Common myeloid progenitor, CD34-positive (primary cell): ENCODE data around the gene PTPRU.
"Not testable (repeated sequence)": the region's sequence is repeated elsewhere in the genome, so short reads cannot be mapped to it uniquely, and the experiment has no call there.

Source experiments
- CTCF ChIA-PET: fragments of 350-600 bp; sonication (Branson Sonifier 250); formaldehyde crosslinking; loops from one replicate; lab custom pipeline; 2021; ENCODE audit warnings: antibody characterized with exemption; lab: Charles Lee
- POLR2A ChIA-PET: fragments of 350-600 bp; sonication (Branson Sonifier 250); formaldehyde crosslinking; loops from one replicate; lab custom pipeline; 2021; ENCODE audit warnings: antibody characterized with exemption; lab: Charles Lee
- DNase-seq, 3 donors: peaks; one replicate each; pipeline versions ENCODE4 v3.0.0 to v3.0.0-alpha.2; 2013
- H3K27ac ChIP-seq, 2 experiments: 1 replicate in 1 of 2; 2 replicates in 1 of 2; pipeline ENCODE4 v1.7.0; 2013; ENCODE audit warnings: inconsistent platforms in 2 of 2, low read length in 2 of 2, mild to moderate bottlenecking in 2 of 2, low read depth in 1 of 2, moderate library complexity in 1 of 2; ENCODE audit not compliant: severe bottlenecking in 2 of 2, insufficient read depth in 1 of 2, poor library complexity in 1 of 2
- H3K27me3 ChIP-seq, 5 experiments: replicated peaks in 2 of 5; 1 replicate in 3 of 5; 2 replicates in 2 of 5; pipeline versions ENCODE4 v1.6.1 to v1.7.0; 2013; ENCODE audit warnings: low read length in 4 of 5, mild to moderate bottlenecking in 2 of 5, moderate library complexity in 2 of 5, inconsistent platforms in 1 of 5; ENCODE audit not compliant: insufficient read depth in 5 of 5, control insufficient read depth in 4 of 5
- H3K36me3 ChIP-seq, 4 experiments: 1 replicate in 2 of 4; 2 replicates in 2 of 4; pipeline versions ENCODE4 v1.6.1 to v1.7.0; 2013; ENCODE audit warnings: low read length in 3 of 4, control low read depth in 1 of 4, mild to moderate bottlenecking in 1 of 4; ENCODE audit not compliant: control insufficient read depth in 4 of 4, insufficient read depth in 4 of 4
- H3K4me1 ChIP-seq, 4 experiments: 1 replicate in 3 of 4; 2 replicates in 1 of 4; pipeline versions ENCODE4 v1.6.1 to v1.7.1; 2013; ENCODE audit warnings: low read length in 3 of 4, mild to moderate bottlenecking in 3 of 4, control low read depth in 1 of 4, inconsistent platforms in 1 of 4, moderate library complexity in 1 of 4; ENCODE audit not compliant: control insufficient read depth in 4 of 4, insufficient read depth in 4 of 4; ENCODE audit errors: control extremely low read depth in 1 of 4
- H3K4me3 ChIP-seq, 7 experiments: 1 replicate in 4 of 7; 2 replicates in 3 of 7; pipeline versions ENCODE4 v1.5.1 to v1.7.0; 2013; ENCODE audit warnings: mild to moderate bottlenecking in 7 of 7, low read length in 6 of 7, moderate library complexity in 6 of 7, inconsistent platforms in 2 of 7, low read depth in 2 of 7, control low read depth in 1 of 7; ENCODE audit not compliant: insufficient read depth in 4 of 7, control insufficient read depth in 1 of 7; ENCODE audit errors: extremely low read depth in 1 of 7
- H3K9me3 ChIP-seq, 5 experiments: 1 replicate in 4 of 5; 2 replicates in 1 of 5; pipeline versions ENCODE4 v1.6.1 to v1.7.1; 2013; ENCODE audit warnings: low read length in 4 of 5, mild to moderate bottlenecking in 2 of 5, inconsistent platforms in 1 of 5, low read depth in 1 of 5, moderate library complexity in 1 of 5; ENCODE audit not compliant: control insufficient read depth in 4 of 5, insufficient read depth in 2 of 5; ENCODE audit errors: control extremely low read depth in 1 of 5
- WGBS: methylation state at CpG from one replicate; pipeline ENCODE4 v1.1.5; 2013; ENCODE audit not compliant: insufficient coverage; 5-methylcytosine and 5-hydroxymethylcytosine counted together

Gene PTPRU

GRCh38 chr1:29234881-29235280 lies 1.4 kb upstream of the PTPRU start:
- H3K9me3 ChIP-seq, DNase-seq, H3K27ac ChIP-seq, H3K36me3 ChIP-seq, POLR2A ChIA-PET, H3K4me3 ChIP-seq: not testable (repeated sequence)
- H3K27me3 ChIP-seq: peaks cover 2 to 53% (median 34%) of the 10 kb centered on the region in 5 experiments
- WGBS: 100% methylated on average over 2 of the region's 9 CpGs
- CTCF ChIA-PET: interaction anchor here (1.0 to 1.9 kb wide), 3 partner anchors 613 to 1473 kb away, joined by 3 to 5 read pairs (median 5); no protein-coding TSS in a partner anchor
- H3K4me1 ChIP-seq: peaks cover 9 to 39% (median 31%) of the 10 kb centered on the region in 4 experiments

DNA sequence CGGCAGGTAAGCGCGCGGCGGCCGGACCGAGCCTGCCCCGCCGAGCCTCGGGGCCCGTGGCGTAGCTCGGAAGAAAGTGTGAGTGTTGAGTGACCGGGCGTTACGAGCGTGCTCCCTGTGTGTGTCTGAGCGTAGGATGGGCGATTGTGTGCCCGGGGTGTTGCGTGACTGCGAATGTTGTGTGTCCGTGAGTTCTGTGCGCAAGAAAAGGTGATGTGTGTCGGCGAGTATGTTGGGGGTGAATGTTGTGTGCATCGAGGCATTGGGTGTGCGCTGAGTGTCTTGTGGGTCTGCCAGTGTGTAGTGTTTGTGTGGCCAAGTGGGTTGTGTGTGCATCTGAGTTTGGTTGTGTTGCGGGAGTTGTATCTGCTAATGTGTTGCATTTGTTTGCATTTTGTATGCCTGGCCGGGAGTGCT lies 398 bp downstream of the PTPRU start:
- peaks cover 2 to 65% (median 33%) of the 10 kb centered on the region in 5 experiments for H3K27me3 ChIP-seq
- WGBS: 2% methylated on average over 17 of the region's 30 CpGs
- H3K9me3 ChIP-seq: no peaks in the 10 kb centered on the region
- no peak overlapping the region for H3K27ac ChIP-seq
- ChIA-PET POLR2A (no interaction called here), CTCF (interaction anchor here (0.6 to 1.4 kb wide), 2 partner anchors 11 to 1457 kb away, joined by 3 to 4 read pairs; no protein-coding TSS in a partner anchor)
- peak overlapping the region; percentile 19 to 75 (median 60) for H3K4me3 ChIP-seq
- DNase-seq: peak in 2 of 3 donors; percentile 46 to 66
- no peaks in the 10 kb centered on the region for H3K36me3 ChIP-seq
- H3K4me1 ChIP-seq: peaks cover 4 to 25% (median 22%) of the 10 kb centered on the region in 4 experiments

DNA sequence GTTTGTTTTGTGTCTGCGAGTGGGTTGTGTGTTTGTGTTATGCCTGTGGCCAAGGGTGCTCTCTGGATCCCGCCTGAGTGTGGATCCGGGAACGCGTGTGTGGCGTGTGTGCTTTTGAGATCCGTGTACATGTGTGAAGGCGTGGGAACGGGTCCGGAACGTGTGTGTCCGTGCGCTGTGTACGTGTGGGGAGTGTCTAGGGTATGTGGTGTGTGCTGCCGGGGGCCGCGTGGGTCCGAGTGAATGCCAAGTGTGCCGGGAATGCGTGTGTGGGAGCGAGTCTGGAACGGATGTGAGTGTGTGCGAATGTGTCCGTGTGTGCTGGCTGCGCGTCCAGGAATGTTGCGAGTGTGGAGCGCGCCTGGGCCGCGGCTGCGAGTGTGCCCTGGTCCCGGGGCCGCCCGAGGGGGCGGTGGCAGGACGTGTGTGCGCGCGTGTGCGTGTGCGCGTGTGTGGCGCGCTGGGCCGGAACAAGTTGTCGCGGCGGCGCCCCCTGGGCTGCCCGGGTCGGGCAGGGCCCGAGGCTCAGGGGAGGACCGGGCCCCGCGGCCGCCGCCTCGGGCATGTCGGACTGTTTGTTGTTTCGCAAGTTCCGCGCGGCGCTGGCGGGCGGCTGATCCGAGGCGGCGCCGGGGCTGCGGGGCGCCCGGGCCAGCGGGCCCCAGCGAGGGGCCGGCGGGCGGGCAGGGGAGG lies 953 bp downstream of the PTPRU start:
- no peaks in the 10 kb centered on the region for H3K36me3 ChIP-seq
- ChIA-PET CTCF (interaction anchor here (0.6 to 1.4 kb wide), 2 partner anchors 11 to 1456 kb away, joined by 3 to 4 read pairs; no protein-coding TSS in a partner anchor), POLR2A (no interaction called here)
- peak; percentile 47 to 66 (median 53) for DNase-seq
- H3K4me3 ChIP-seq: peak overlapping the region in 6 of 7 experiments; percentile 32 to 75 (median 64)
- no peak overlapping the region for H3K27ac ChIP-seq
- WGBS: under 1% methylated on average over 74 of the region's 79 CpGs
- H3K27me3 ChIP-seq: peaks cover 2 to 65% (median 35%) of the 10 kb centered on the region in 5 experiments
- H3K4me1 ChIP-seq: peaks cover 4 to 25% (median 22%) of the 10 kb centered on the region in 4 experiments
- H3K9me3 ChIP-seq: no peaks in the 10 kb centered on the region

DNA sequence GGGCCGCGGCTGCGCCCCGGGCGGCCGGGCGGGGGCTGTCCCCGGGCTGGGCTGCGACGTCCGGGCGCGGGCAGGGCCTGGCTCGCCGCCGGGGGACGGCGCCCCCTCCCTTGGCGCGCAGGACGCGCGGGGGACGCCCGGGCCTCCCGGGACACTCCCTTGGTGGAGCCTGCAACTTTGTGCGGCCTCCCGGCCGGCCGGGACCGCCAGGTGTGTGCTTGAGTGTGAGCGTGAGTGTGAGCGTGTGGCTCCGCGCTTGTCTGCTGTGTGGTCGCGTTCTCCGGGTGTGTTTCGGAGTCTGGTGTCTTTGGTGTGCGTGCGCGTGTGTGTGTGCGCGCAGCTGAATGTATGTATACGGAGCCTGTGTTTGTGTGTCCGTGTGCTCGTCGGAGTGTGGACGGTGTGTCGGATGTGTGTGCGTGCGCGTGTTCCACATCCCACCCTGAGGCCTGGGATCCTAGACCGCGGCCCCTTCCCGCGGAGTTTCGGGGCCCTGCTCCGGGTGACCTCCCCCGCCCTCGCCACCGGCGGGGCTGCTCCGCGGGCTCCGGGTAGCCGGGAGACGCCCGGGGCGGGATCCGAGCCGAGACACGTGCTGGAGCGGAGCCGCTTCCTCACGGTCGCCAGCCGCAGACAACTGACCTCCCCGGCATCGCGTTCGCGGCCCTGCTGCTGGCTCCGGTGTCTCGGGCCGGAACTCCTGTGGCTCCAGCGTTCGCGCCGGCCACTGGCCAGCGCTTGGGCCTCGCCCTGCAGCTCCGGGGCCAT lies 1.7 kb downstream of the PTPRU start:
- POLR2A ChIA-PET: no interaction called here
- H3K4me1 ChIP-seq: peaks cover 4 to 25% (median 22%) of the 10 kb centered on the region in 4 experiments
- no peaks in the 10 kb centered on the region for H3K36me3 ChIP-seq
- no peak overlapping the region for H3K27ac ChIP-seq
- H3K27me3 ChIP-seq: peaks cover 2 to 65% (median 35%) of the 10 kb centered on the region in 5 experiments
- H3K4me3 ChIP-seq: peak overlapping the region in 6 of 7 experiments; percentile 19 to 73 (median 55)
- no peaks in the 10 kb centered on the region for H3K9me3 ChIP-seq
- CTCF ChIA-PET: no interaction called here
- whole genome bisulfite sequencing: under 1% methylated on average over 77 of the region's 93 CpGs
- peak in 2 of 3 donors; percentile 50 to 69 for DNase-seq

GRCh38 chr1:29238620-29239002 lies 2.3 kb downstream of the PTPRU start:
- Histone ChIP-seq H3K27ac (no peak overlapping the region), H3K4me3 (peak overlapping the region in 1 of 7 experiments; percentile 73), H3K9me3 (no peaks in the 10 kb centered on the region), H3K36me3 (no peaks in the 10 kb centered on the region), H3K4me1 (peaks cover 4 to 25% (median 22%) of the 10 kb centered on the region in 4 experiments), H3K27me3 (peaks cover 2 to 65% (median 33%) of the 10 kb centered on the region in 5 experiments)
- DNase-seq: no peak
- WGBS: 28% methylated on average over 11 of the region's 11 CpGs
- ChIA-PET CTCF (interaction anchor here (1.1 to 1.4 kb wide), 3 partner anchors 8 to 31 kb away, joined by 3 to 4 read pairs (median 3); partner anchors contain the start of gene MECR), POLR2A (no interaction called here)

GRCh38 chr1:29239142-29239541 lies 2.8 kb downstream of the PTPRU start:
- POLR2A ChIA-PET: no interaction called here
- Histone ChIP-seq H3K36me3 (no peaks in the 10 kb centered on the region), H3K9me3 (no peaks in the 10 kb centered on the region), H3K4me1 (peaks cover 4 to 25% (median 22%) of the 10 kb centered on the region in 4 experiments), H3K4me3 (no peak overlapping the region), H3K27me3 (peaks cover 2 to 60% (median 32%) of the 10 kb centered on the region in 5 experiments), H3K27ac (no peak overlapping the region)
- WGBS: 59% methylated on average over 5 of the region's 7 CpGs
- CTCF ChIA-PET: interaction anchor here (1.1 to 1.4 kb wide), 3 partner anchors 9 to 31 kb away, joined by 3 to 4 read pairs (median 3); partner anchors contain the start of gene MECR
- DNase-seq: no peak
